OCI-LY3 (cell line): ENCODE results near the gene DPYD.

ENCODE experiments used
- H2AFZ ChIP-seq: fragments of 200-600, 300-600 bp; shearing (Covaris generic); 2 replicates; pipeline ENCODE4 v1.6.0; 2014; ENCODE audit warnings: antibody characterized with exemption, low read depth, low read length
- H3K27ac ChIP-seq: fragments of 200-600, 300-600 bp; sonication (generic); 2 replicates; pipeline ENCODE4 v1.5.1; 2014; ENCODE audit warnings: mild to moderate bottlenecking, low read length, moderate library complexity, mixed read lengths
- H3K27me3 ChIP-seq: fragments of 200-600, 300-600 bp; sonication (generic); 2 replicates; pipeline ENCODE4 v1.6.1; 2014; ENCODE audit warnings: low read depth, low read length, mixed read lengths
- H3K36me3 ChIP-seq: fragments of 200-600, 300-600 bp; sonication (generic); replicated peaks from 2 replicates; pipeline ENCODE3; 2014; ENCODE audit warnings: low read depth, low read length, mixed read lengths
- H3K4me1 ChIP-seq: fragments of 300-600, 200-600 bp; sonication (generic); 2 replicates; pipeline ENCODE4 v1.6.1; 2014; ENCODE audit warnings: low read length, mixed read lengths
- H3K4me2 ChIP-seq: fragments of 200-600, 300-600 bp; sonication (generic); 2 replicates; pipeline ENCODE4 v1.6.1; 2014; ENCODE audit warnings: low read length, mixed read lengths
- H3K4me3 ChIP-seq: fragments of 300-600, 200-600 bp; sonication (generic); 2 replicates; pipeline ENCODE4 v1.5.1; 2014; ENCODE audit warnings: antibody characterized with exemption, mild to moderate bottlenecking, low read length, moderate library complexity
- H3K79me2 ChIP-seq: fragments of 300-600, 200-600 bp; shearing (Covaris generic); 2 replicates; pipeline ENCODE4 v1.6.1; 2014; ENCODE audit warnings: mild to moderate bottlenecking, low read length, mixed read lengths
- H3K9ac ChIP-seq: fragments of 300-600, 200-600 bp; shearing (Covaris generic); 2 replicates; pipeline ENCODE4 v1.6.0; 2014; ENCODE audit warnings: mild to moderate bottlenecking, low read length, moderate library complexity
- H3K9me3 ChIP-seq: fragments of 200-600, 300-600 bp; shearing (Covaris generic); 2 replicates; pipeline ENCODE4 v1.6.1; 2014; ENCODE audit warnings: low read length, mixed read lengths; ENCODE audit not compliant: insufficient read depth
- H4K20me1 ChIP-seq: fragments of 200-600, 300-600 bp; sonication (generic); 2 replicates; pipeline ENCODE4 v1.6.1; 2016; ENCODE audit warnings: low read length, mixed read lengths; ENCODE audit not compliant: insufficient read depth
- CTCF ChIP-seq: fragments of 200-600, 300-600 bp; sonication (generic); IDR thresholded peaks from 2 replicates; pipeline ENCODE4 v1.5.1; 2014; ENCODE audit warnings: antibody characterized with exemption, low read length, low read depth
- EZH2phosphoT487 ChIP-seq: fragments of 200-600 bp; shearing (Covaris generic); IDR thresholded peaks from 2 replicates; pipeline ENCODE4 v1.6.1; 2018; ENCODE audit warnings: antibody characterized with exemption, mixed run types, low read depth

DPYD gene

GRCh38 chr1:97159342-97159741 lies 761.5 kb downstream of the DPYD start:
- no peak overlapping the region for H3K9ac ChIP-seq
- peaks cover 25% of the 10 kb centered on the region for H3K4me1 ChIP-seq
- no peak overlapping the region for H2AFZ ChIP-seq
- no peak overlapping the region for H3K27ac ChIP-seq
- peaks cover 13% of the 10 kb centered on the region for H3K27me3 ChIP-seq
- no peaks in the 10 kb centered on the region for H4K20me1 ChIP-seq
- no peak for TF ChIP-seq EZH2phosphoT487
- H3K36me3 ChIP-seq, result no peaks in the 10 kb centered on the region
- H3K4me3 ChIP-seq, result no peak overlapping the region
- no peaks in the 10 kb centered on the region for H3K79me2 ChIP-seq
- no peaks in the 10 kb centered on the region for H3K9me3 ChIP-seq
- peak overlapping the region; percentile 3; the same call in 1 of the 2 replicates for H3K4me2 ChIP-seq

- no peaks in the 10 kb centered on the region for H3K36me3 ChIP-seq
These were observed 762.1 kb downstream of the DPYD start for GRCh38 chr1:97158691-97159096.

GRCh38 chr1:97157991-97158390 lies 762.8 kb downstream of the DPYD start:
- Histone ChIP-seq H3K27me3 (peaks cover 13% of the 10 kb centered on the region), H3K4me3 (no peak overlapping the region), H3K4me1 (peaks cover 16% of the 10 kb centered on the region), H3K36me3 (no peaks in the 10 kb centered on the region), H2AFZ (no peak overlapping the region), H4K20me1 (no peaks in the 10 kb centered on the region), H3K79me2 (no peaks in the 10 kb centered on the region), H3K9me3 (no peaks in the 10 kb centered on the region), H3K9ac (no peak overlapping the region), H3K4me2 (no peak overlapping the region), H3K27ac (no peak overlapping the region)
- TF ChIP-seq EZH2phosphoT487 (no peak), CTCF (no peak)

More at GRCh38 chr1:97158691-97159096, 762.1 kb downstream of the DPYD start:
- H3K4me3 ChIP-seq, result no peak overlapping the region
- peak overlapping the region; percentile 3; the same call in 1 of the 2 replicates for H3K4me2 ChIP-seq
- no peaks in the 10 kb centered on the region for H3K79me2 ChIP-seq
- no peak overlapping the region for H3K27ac ChIP-seq
- no peaks in the 10 kb centered on the region for H4K20me1 ChIP-seq
- no peak overlapping the region for H3K9ac ChIP-seq
- H3K27me3 ChIP-seq, result peaks cover 13% of the 10 kb centered on the region
- no peak for TF ChIP-seq EZH2phosphoT487
- TF ChIP-seq CTCF, result no peak
- H3K9me3 ChIP-seq, result no peaks in the 10 kb centered on the region
- H3K4me1 ChIP-seq, result peaks cover 19% of the 10 kb centered on the region
- no peak overlapping the region for H2AFZ ChIP-seq

GRCh38 chr1:97151651-97152050 lies 769.2 kb downstream of the DPYD start:
- H3K4me2 ChIP-seq, result no peak overlapping the region
- no peak overlapping the region for H3K27ac ChIP-seq
- no peaks in the 10 kb centered on the region for H3K4me1 ChIP-seq
- no peaks in the 10 kb centered on the region for H3K79me2 ChIP-seq
- H3K9me3 ChIP-seq, result no peaks in the 10 kb centered on the region
- 0 out of 2 replicates have a peak, but pooled peaks cover 3% of the 10 kb centered on the region for H3K27me3 ChIP-seq
- no peak overlapping the region for H3K4me3 ChIP-seq
- TF ChIP-seq EZH2phosphoT487 (no peak), CTCF (no peak)
- no peaks in the 10 kb centered on the region for H3K36me3 ChIP-seq
- H3K9ac ChIP-seq, result no peak overlapping the region
- H4K20me1 ChIP-seq, result no peaks in the 10 kb centered on the region
- H2AFZ ChIP-seq, result no peak overlapping the region
